NCI-H2081 (cell line): ENCODE results near the gene PAK5.

Experiments
- DNase-seq, 2 experiments: peaks; one replicate each; lab custom pipeline; 2025; lab: John Stamatoyannopoulos, UW

PAK5 gene

GRCh38 chr20:9517297-9518162 lies 321.3 kb downstream of the PAK5 start:
- DNase-seq = no peak

DNA sequence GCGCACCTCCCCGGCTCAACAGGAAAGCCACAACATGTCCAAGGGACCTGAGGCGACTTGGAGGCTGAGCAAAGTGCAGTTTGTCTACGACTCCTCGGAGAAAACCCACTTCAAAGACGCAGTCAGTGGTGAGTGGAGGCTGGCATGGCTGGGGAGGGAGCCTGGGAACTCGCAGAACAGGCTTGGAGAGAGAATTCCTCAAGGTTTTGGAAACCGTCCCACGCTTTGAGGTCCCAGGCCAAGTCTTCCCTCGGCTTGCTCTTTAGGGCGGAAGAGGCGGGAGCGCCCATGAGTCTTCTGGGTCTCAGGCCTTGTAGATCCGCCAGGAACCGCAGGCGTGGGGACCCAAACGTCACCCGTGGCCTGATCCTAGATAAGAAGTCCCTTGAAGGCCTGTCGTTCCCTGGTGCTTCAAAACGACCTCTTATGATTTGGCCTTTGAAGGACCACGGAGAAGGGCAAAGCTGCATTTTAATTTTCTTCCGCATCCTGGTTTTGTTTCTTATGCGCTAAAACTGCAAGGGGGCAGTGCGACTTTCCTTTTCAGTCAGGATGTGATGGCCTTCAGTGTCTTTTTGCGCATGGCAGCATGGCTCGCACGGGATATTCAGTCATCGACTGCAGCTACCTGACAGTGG lies 322.5 kb downstream of the PAK5 start:
- no peak for DNase-seq

- no peak for DNase-seq
Measured at GRCh38 chr20:9515741-9516233, 323.1 kb downstream of the PAK5 start.

GRCh38 chr20:9515214-9515585 lies 323.7 kb downstream of the PAK5 start:
- DNase-seq = no peak

DNA sequence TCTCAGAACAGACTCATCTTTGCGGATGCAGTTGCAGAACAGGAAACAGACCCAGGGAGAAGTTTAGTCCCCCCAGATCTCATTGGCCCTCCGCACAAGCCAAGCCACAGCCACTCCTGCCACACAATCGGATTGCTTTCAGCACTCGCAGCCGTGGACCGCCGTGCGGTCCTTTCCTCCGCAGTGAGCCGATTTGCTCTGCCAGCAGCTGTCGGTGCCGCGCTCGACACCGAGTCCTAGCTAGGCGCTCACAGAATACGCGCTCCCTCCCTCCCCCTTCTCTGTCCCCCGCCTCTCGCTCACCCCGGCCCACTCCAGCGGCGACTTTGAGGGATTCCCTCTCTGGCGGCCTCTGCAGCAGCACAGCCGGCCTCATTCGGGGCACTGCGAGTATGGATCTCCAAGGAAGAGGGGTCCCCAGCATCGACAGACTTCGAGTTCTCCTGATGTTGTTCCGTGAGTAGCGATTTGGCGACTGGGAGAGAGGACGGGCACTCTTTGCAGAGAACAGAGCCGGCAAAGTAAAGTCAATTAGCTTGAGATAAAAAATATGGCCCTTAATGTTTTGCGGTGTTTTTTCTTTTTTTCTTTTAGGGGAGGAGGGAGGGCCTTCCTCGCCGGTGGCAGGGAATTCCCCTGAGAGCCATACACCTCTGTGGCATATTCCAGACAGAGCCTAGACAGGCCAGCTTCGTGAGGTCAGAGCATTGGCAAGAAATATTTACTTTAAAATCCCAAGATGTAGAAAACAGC lies 324.2 kb downstream of the PAK5 start, which contains the start of gene LAMP5:
Gene LAMP5, plus strand, starts transcription at position 130 of the 753 bp plus-strand sequence. Its CDS starts 263 bp downstream, at position 393.
- no peak for DNase-seq

- no peak for DNase-seq
Measured at GRCh38 chr20:9514072-9514460, 324.8 kb downstream of the PAK5 start.

GRCh38 chr20:9510911-9511310 lies 328.0 kb downstream of the PAK5 start:
- DNase-seq = no peak

DNA sequence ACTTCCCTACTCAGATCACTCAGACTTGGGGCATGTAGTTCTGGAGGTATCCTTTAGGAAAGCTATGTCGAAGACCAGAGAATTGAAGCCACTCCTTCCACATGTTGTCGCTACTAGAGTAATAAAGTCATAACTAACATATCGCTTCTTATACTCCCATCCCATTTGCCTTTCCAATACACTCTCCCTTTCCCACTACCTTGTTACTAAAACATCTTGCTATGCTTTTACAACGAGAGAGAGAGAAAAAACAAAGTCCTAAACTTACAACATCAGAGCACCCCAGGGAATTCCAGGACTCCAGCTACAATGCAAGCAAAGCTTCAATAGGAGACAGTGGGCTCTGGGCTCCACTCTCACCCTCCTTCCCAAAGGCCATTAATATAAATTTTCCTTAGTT lies 329.6 kb downstream of the PAK5 start:
- DNase-seq = no peak

GRCh38 chr20:9508696-9509178 lies 330.1 kb downstream of the PAK5 start:
- no peak for DNase-seq

DNA sequence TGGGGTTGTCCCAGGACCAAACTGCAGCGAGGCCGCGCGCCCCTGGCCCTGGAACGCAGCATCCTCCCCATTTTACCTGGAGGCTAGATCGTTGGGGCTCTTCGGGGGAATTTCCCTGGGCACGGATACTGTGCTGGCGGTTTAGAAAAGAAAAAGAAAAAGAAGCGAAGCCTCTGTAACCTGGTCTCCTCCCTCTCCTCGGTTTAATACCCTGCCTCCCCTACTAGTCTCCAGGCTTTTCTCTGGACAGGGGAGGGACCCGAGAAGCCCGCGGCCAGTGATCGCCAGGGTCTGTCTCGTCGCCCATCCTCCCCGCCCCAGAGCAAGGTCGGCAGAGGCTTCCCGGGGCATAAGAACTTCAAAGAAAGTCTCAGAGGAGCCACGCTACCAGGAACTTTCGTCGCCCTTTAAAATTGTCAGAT lies 330.6 kb downstream of the PAK5 start:
- no peak for DNase-seq

DNA sequence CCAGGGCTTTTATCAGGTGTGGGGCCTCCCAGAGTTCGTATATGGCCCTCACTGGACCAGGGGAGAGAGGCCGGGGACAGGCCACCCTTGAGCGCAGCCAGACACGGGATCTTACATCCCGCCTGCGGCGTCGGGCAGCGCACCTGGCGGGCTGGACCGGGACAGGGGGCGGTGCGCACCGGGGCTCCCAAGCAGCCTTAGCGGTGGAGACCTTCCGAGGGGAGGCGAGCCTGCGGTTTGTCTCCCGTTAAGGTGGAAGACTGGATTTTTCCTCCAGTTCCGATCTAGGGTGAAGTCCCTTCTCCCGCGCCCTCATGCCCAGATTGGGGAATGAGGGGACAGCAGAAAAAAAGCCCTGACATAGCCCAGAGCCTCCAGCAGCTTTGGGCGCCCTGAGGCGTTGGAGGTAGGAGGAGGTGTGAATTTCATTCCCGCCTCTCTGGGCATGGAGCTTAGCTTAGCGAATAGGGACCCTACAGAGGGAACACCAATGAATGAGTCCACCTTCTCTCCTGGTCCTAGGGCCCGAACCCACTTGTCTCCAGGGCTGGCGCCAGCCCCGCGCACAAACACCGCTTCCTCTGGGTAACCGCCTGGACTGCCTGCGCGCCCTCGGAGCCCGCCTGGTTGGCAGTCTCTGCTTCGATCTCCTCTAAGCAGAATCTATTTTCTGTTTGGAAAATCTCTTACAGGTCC lies 331.2 kb downstream of the PAK5 start:
- no peak for DNase-seq

DNA sequence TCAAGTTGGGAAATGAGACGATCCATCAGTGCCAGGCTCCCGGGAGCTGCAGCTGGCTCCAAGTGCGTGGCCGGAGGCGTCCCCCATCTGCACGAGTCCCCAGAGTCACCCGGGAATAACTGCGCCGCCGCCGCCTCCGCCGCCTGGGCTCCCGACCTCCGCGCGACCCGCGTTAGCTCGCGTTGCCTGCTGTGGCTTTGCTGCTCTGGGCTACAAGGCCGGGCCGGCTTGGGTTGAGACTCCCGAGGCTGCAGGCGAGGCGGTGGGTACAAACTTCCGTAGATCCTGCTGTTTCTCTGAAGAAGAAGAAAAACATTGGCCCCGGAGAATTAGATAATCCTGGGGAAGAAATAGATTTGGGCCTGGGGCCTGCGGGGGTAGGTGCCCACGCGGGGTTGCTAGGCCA lies 331.9 kb downstream of the PAK5 start:
- DNase-seq = no peak

DNA sequence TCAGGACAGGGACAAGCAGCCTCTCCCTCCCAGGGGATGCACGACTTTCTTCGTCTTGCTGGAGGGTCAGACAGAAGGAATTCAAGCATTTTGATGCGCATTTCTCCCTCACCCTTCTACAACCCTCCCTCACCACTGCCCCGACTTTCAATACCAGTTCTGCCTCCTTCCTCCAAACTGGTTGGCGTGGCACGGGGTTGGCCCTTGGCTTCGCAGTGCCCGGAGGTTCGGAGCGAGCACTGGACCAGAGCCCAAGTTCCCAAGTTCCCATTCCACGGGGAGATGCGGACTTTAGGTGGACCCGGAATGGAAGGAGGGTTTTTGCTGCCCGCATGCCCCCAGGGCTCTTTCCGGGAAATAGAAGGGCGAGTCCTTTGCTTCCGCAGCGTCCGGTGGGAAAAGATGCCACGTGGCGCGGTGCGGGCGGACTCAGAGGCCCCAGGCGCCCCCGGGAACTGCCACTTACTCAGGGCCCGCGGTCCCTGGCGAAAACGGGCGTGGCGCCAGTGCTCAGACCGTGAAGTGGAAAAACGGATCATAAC lies 332.5 kb downstream of the PAK5 start:
- no peak for DNase-seq

GRCh38 chr20:9503526-9504245 lies 335.2 kb downstream of the PAK5 start:
- DNase-seq = no peak

DNA sequence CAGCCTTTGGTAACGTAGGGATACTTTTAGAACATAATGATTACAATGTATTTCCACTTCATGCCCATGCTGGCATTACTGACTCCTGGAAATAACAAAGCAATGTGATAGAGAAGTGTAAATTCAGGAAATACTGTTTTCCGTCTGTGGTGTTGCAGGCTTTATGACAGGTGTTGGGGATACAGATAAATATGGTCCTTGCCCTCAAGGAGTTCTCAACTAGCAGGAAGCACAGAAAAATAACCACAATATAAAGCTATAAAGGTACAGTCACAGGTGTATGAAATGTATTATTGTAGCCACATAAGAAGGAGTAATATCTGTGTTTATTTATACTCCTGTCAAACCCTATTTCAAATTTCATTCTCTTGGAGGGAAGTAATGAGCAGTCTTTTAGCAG lies 337.4 kb downstream of the PAK5 start:
- DNase-seq = no peak

DNA sequence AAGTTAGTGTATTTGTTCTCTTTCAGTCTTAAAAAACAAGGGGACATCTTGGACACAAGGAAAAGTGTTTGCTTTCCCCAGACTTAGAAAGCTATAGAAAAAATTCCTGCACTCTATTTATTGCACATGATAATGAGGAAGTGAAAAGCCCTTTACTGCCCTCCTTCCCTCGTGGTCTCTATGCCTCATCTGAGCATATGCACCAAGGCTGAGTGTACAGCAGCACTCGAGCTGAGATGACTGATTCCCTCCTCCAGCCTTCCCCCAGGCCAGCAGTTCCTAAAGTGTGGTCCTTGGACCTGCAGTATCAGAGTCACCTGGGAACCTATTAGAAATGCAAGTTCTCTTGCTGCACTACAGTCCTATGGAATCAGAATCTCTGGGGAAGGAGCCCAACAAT lies 338.8 kb downstream of the PAK5 start:
- DNase-seq = no peak

- DNase-seq = no peak
Measured at GRCh38 chr20:9499126-9499899, 339.6 kb downstream of the PAK5 start.

- DNase-seq = no peak
Measured at GRCh38 chr20:9498322-9498721, 340.6 kb downstream of the PAK5 start.

DNA sequence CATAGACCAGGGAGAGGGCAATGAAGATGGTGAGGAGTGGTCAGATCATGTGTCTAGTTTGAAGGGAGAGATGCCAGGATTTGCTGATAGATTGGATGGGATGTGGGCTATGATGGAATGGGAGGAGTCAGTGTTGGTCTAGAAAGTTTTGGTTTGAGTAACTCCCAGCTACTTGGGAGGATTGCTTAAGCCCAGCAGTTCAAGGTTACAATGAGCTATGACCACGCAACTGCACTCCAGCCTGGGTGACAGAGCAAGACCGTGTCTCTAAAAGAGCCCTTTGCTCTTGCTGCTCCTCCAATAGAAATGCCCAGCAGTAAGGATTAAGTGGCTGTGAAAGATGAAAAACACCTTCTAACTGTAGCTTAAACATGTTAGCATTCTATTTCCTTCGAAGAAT lies 342.7 kb downstream of the PAK5 start:
- DNase-seq = no peak

GRCh38 chr20:9495701-9496100 lies 343.2 kb downstream of the PAK5 start:
- no peak for DNase-seq
